NT2/D1 (cell line): Measurements from ENCODE around the gene PITPNM3.

Source experiments
- DNase-seq: peaks from one replicate; pipeline ENCODE4 v3.0.0-alpha.2; 2011; ENCODE audit warnings: low read depth, low spot score
- H3K27me3 ChIP-seq: 2 replicates; pipeline ENCODE4 v1.6.0; 2011; ENCODE audit warnings: mild to moderate bottlenecking; ENCODE audit not compliant: insufficient read length, insufficient read depth
- H3K36me3 ChIP-seq: 2 replicates; pipeline ENCODE4 v1.6.1; 2011; ENCODE audit warnings: mild to moderate bottlenecking, low read length, mixed read lengths; ENCODE audit not compliant: insufficient read depth, insufficient read length
- H3K4me1 ChIP-seq: 2 replicates; pipeline ENCODE4 v1.5.1; 2011; ENCODE audit not compliant: insufficient read depth, insufficient read length
- H3K4me3 ChIP-seq: 2 replicates; pipeline ENCODE4 v1.5.1; 2011; ENCODE audit warnings: low read depth; ENCODE audit not compliant: insufficient read length
- H3K9ac ChIP-seq: 2 replicates; pipeline ENCODE4 v1.6.0; 2011; ENCODE audit warnings: low read depth; ENCODE audit not compliant: insufficient read length
- H3K9me3 ChIP-seq: 2 replicates; pipeline ENCODE4 v1.5.1; 2011; ENCODE audit warnings: mild to moderate bottlenecking, low read length; ENCODE audit not compliant: insufficient read depth
- SUZ12 ChIP-seq: IDR thresholded peaks from 2 replicates; pipeline ENCODE4 v1.6.1; 2011; ENCODE audit not compliant: insufficient read length, insufficient read depth; ENCODE audit errors: extremely low read depth
- YY1 ChIP-seq: IDR thresholded peaks from 2 replicates; pipeline ENCODE4 v1.6.1; 2011; ENCODE audit not compliant: insufficient read length, insufficient read depth
- ZNF274 ChIP-seq: IDR thresholded peaks from 2 replicates; pipeline ENCODE4 v1.6.1; 2011; ENCODE audit warnings: mild to moderate bottlenecking, low read depth, low read length

The PITPNM3 gene

DNA sequence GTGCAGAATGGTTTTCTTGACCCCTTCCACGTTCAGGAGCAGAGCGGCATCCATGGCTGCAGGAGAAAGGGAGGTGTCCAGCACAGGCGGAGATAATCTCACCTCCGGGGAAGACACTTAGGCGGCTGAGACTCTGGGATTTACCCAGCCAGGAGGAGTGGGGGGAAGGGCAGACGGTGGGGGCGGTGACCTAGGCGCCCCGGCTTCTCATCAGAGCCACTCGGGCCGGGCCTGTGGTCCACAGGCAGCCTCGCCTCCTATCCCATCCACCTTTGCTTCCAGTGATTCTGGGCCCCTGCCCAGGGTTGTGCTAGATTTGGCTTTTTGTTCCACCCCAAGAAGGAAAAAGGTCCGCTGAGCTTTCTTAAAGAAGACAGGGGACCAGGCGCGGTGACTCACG, 121.3 kb downstream of the PITPNM3 start, which contains the start of gene AIPL1:
Gene AIPL1, minus strand, starts transcription at position 71 of the 400 bp plus-strand sequence. Its CDS starts 17 bp downstream, at position 54.
- H3K27me3 ChIP-seq, result no peaks in the 10 kb centered on the region
- no peak for DNase-seq
- no peak for TF ChIP-seq SUZ12
- TF ChIP-seq ZNF274, result no peak
- no peak for TF ChIP-seq YY1
- peaks cover 17% of the 10 kb centered on the region for H3K9me3 ChIP-seq
- no peak within 1 kb of the TSS for H3K4me3 ChIP-seq
- no peaks in the 10 kb centered on the region for H3K36me3 ChIP-seq
- peaks cover 3% of the 10 kb centered on the region for H3K4me1 ChIP-seq
- peak within 1 kb of the TSS; percentile 42 for H3K9ac ChIP-seq

DNA sequence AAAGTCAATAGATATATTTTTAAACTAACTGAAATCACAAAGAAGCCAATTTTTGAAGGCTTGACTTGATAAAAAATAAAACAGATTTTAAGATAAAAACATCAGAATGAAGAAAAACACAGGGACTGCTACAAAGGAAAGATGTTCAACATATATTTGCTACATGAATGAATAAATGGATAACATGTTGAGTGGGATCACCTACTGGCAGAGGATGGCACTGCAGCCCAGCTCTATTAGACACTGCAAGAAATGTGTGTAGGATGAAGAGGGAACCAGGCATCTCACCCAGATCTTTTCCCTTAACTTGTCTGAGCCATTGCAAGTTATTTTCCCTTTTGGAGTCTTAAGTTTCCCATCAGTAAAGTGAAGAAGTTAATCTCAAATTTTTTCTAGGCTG, 125.6 kb downstream of the PITPNM3 start:
- no peak overlapping the region for H3K4me3 ChIP-seq
- no peaks in the 10 kb centered on the region for H3K36me3 ChIP-seq
- H3K27me3 ChIP-seq, result no peaks in the 10 kb centered on the region
- peaks cover 5% of the 10 kb centered on the region for H3K4me1 ChIP-seq
- TF ChIP-seq SUZ12, result no peak
- no peak for TF ChIP-seq ZNF274
- TF ChIP-seq YY1, result no peak
- H3K9me3 ChIP-seq, result peaks cover 17% of the 10 kb centered on the region
- no peak overlapping the region for H3K9ac ChIP-seq
- DNase-seq, result no peak

DNA sequence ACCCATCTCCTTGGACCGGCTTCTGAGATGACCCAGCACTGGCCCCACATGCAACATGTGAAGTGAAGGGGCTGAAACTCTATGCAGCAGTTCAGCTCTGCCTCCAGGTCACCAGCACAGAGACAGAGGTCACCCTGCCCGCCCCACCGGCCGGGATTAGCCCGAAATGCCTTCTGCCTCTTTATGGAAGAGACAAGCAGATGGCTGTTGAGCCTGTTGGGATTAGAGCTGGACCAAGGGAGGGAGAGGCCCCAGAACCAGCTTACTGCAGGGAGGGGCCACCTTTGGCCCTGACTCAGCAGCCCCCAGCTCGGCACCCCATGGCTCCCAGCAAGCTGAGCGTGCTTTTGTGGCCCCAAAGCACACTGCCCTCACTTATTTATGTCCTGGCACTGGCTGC, 127.1 kb downstream of the PITPNM3 start:
- H3K36me3 ChIP-seq, result no peaks in the 10 kb centered on the region
- DNase-seq, result no peak
- H3K9ac ChIP-seq, result no peak overlapping the region
- TF ChIP-seq ZNF274, result no peak
- no peak for TF ChIP-seq YY1
- TF ChIP-seq SUZ12, result no peak
- no peak overlapping the region for H3K4me3 ChIP-seq
- H3K27me3 ChIP-seq, result no peaks in the 10 kb centered on the region
- H3K4me1 ChIP-seq, result peaks cover 3% of the 10 kb centered on the region
- H3K9me3 ChIP-seq, result peaks cover 17% of the 10 kb centered on the region

DNA sequence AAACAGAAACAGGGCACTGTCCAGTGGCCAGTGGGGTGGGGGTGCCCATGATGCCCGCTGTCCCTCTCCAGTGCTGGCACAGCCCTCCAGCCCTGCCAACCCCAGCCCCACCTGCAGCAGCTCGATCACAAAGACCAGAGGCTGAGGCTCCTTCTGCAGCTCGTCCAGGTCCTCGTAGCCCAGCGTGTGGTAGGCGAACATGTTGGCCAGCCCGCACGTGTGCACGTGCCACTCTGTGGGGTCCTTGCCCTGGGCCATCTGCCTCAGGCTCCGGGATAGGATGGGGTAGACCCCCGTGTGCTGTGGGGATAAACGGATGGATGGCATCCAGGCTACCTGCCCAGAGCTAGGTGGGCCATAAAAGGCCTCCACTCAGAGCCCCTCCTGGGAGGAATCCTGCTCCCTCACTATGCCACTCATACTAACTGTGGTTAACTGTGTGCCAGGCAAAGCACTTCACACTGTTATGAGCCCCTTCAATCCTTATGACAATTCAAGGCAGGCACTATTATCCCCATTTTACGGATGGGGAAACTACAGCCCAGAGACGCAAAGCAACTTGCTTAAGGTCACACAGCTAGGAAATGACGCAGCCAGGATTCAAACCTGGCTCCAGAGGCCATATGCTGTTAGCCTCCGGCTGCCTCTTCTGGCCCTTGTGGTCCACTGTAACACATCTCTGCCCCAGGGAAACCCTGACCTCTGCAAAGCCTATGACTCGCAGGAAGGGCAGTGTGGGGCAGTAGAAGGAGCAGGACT, 128.0 kb downstream of the PITPNM3 start:
- Histone ChIP-seq H3K36me3 (no peaks in the 10 kb centered on the region), H3K9me3 (peaks cover 17% of the 10 kb centered on the region), H3K27me3 (no peaks in the 10 kb centered on the region), H3K4me1 (peaks cover 3% of the 10 kb centered on the region), H3K9ac (no peak overlapping the region), H3K4me3 (no peak overlapping the region)
- no peak for TF ChIP-seq ZNF274
- TF ChIP-seq SUZ12, result no peak
- TF ChIP-seq YY1, result no peak
- no peak for DNase-seq

DNA sequence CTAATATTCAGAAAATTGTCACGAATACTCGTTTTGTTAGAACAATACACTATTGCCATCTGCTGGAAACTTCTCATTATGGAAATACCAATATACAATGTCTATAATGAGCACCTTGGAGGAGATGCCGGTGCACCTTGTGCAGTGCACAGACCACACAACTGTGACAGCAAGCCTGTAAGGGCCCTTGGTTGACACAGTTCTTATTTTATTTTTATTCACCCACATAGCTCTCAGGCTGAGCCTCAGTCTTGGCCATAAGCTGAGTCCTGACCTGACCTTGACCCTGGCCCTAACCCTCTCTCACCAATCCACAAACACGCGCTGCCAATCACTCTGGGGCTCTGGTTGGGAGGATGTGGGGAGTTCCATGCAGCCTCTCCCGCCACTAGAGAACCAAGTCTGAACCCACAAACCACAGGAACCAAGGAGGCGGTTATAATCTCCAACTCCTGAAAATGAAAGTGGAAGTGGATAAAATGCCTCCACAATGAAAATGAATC, 129.0 kb downstream of the PITPNM3 start:
- Histone ChIP-seq H3K4me1 (peaks cover 5% of the 10 kb centered on the region), H3K9ac (no peak overlapping the region), H3K36me3 (no peaks in the 10 kb centered on the region), H3K27me3 (no peaks in the 10 kb centered on the region), H3K4me3 (no peak overlapping the region), H3K9me3 (peaks cover 17% of the 10 kb centered on the region)
- TF ChIP-seq SUZ12 (no peak), ZNF274 (no peak), YY1 (no peak)
- no peak for DNase-seq

DNA sequence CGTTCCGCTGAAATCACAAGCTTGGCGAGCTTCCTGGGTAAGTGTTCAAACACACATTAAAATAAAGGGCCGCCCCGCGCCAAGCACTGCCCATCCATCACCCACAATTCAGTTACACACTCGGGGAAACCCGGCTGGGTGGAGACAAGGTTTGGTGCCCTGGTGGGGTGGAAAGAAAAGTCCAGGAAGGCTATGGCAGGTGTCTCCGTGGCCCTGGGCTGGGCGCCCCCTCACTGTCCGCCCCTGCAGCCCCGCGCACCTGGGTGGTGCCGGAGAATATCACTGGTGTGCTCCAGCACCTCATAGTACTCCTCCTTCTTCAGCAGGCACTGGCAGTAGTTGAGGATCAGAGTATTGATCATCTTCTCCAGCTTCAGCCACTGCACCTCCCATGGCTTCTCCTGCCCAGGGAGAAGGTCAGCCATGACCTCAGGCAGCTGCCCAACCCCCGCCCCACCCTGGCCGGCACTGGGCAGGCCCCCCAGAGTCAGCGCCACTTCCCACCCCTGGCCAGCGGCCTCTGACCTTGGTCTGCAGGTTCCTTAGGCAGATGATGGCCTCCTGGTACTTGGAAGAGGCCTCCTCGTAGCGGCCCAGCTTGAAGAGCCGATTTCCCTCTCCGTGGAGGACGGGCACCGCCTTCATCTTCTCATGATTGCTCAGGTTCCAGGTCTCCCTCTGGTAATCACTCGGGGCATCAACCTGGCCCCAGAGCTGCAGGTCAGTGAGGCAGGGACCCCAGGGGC, 129.8 kb downstream of the PITPNM3 start:
- no peaks in the 10 kb centered on the region for H3K36me3 ChIP-seq
- peaks cover 7% of the 10 kb centered on the region for H3K4me1 ChIP-seq
- H3K4me3 ChIP-seq, result no peak overlapping the region
- TF ChIP-seq YY1 (no peak), SUZ12 (no peak), ZNF274 (no peak)
- H3K9me3 ChIP-seq, result peaks cover 13% of the 10 kb centered on the region
- no peak for DNase-seq
- no peak overlapping the region for H3K9ac ChIP-seq
- H3K27me3 ChIP-seq, result no peaks in the 10 kb centered on the region

DNA sequence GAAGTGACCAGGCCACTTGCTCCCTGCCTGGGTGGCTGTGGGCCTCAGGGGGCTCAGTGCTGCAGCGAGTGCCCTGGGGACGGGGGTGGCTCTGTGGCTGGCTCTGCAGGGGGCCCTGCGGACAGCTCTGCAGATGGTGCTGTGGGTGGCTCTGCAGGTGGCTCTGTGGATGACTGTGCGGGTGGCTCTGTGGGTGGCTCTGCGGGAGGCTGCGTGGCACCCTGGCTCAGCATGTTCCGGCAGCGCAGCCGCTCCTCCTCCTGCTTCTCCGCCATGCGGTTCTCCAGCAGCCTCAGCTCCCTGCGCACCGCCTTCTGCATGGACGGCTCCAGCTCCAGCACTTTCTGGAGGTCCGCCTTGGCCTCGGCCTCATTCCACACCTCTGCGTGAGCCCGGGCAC, 130.9 kb downstream of the PITPNM3 start:
- TF ChIP-seq SUZ12 (no peak), ZNF274 (no peak), YY1 (no peak)
- no peaks in the 10 kb centered on the region for H3K36me3 ChIP-seq
- H3K4me3 ChIP-seq, result no peak overlapping the region
- H3K9ac ChIP-seq, result no peak overlapping the region
- H3K27me3 ChIP-seq, result no peaks in the 10 kb centered on the region
- DNase-seq, result no peak
- H3K4me1 ChIP-seq, result peaks cover 7% of the 10 kb centered on the region
- peaks cover 2% of the 10 kb centered on the region for H3K9me3 ChIP-seq
